ENCODE measurements around the gene ME3. TPM values are rescaled to one million over a fixed set of nuclear protein-coding genes. Genes with fewer than 3 reads are reported as not detected.

The ME3 gene
- total RNA-seq, 1 experiment from 2014 or later = 1.8 TPM

- no peak overlapping the region for H3K4me3 Mint-ChIP-seq
- ChIA-PET CTCF (interaction anchor here (1.5 to 2.6 kb wide), 3 partner anchors 17 to 132 kb away, joined by 5 to 13 read pairs (median 12); no protein-coding TSS in a partner anchor), POLR2A (no interaction called here)
- DNase-seq (ENCODE audit: low spot score) = no peak
- no peak for TF ChIP-seq ZNF263 (CRISPR knock-in tag; IDR thresholded peaks at IDR 0.05; ENCODE audit: low read depth)
- no peak for TF ChIP-seq NFYB (CRISPR knock-in tag; conservative IDR thresholded peaks at IDR 0.05; ENCODE audit: low read depth)
- TF ChIP-seq E2F1 (CRISPR knock-in tag; IDR thresholded peaks at IDR 0.05) = no peak
- TF ChIP-seq RORB (CRISPR knock-in tag; IDR thresholded peaks at IDR 0.05) = no peak
- 0 out of 2 replicates have a peak, but pooled peaks have one; percentile 28 for TF ChIP-seq ETV6 (CRISPR knock-in tag; IDR thresholded peaks at IDR 0.05)
- TF ChIP-seq, protein P1, sequence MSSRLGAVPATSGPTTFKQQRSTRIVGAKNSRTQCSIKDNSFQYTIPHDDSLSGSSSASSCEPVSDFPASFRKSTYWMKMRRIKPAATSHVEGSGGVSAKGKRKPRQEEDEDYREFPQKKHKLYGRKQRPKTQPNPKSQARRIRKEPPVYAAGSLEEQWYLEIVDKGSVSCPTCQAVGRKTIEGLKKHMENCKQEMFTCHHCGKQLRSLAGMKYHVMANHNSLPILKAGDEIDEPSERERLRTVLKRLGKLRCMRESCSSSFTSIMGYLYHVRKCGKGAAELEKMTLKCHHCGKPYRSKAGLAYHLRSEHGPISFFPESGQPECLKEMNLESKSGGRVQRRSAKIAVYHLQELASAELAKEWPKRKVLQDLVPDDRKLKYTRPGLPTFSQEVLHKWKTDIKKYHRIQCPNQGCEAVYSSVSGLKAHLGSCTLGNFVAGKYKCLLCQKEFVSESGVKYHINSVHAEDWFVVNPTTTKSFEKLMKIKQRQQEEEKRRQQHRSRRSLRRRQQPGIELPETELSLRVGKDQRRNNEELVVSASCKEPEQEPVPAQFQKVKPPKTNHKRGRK (CRISPR knock-in tag; IDR thresholded peaks at IDR 0.05; ENCODE audit: borderline replicate concordance) = no peak
- TF ChIP-seq CREM (CRISPR knock-in tag; IDR thresholded peaks at IDR 0.05) = no peak
- TF ChIP-seq MYBL2 (CRISPR knock-in tag; IDR thresholded peaks at IDR 0.05) = 0 out of 2 replicates have a peak, but pooled peaks have one; percentile 26
- TF ChIP-seq USF1 (CRISPR knock-in tag; IDR thresholded peaks at IDR 0.05) = no peak
- no peak for TF ChIP-seq ZNF416 (CRISPR knock-in tag; IDR thresholded peaks at IDR 0.05)
- TF ChIP-seq EMX1 (CRISPR knock-in tag; IDR thresholded peaks at IDR 0.05) = no peak
- TF ChIP-seq, protein P2, sequence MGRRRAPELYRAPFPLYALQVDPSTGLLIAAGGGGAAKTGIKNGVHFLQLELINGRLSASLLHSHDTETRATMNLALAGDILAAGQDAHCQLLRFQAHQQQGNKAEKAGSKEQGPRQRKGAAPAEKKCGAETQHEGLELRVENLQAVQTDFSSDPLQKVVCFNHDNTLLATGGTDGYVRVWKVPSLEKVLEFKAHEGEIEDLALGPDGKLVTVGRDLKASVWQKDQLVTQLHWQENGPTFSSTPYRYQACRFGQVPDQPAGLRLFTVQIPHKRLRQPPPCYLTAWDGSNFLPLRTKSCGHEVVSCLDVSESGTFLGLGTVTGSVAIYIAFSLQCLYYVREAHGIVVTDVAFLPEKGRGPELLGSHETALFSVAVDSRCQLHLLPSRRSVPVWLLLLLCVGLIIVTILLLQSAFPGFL (CRISPR knock-in tag; IDR thresholded peaks at IDR 0.05; ENCODE audit: borderline replicate concordance) = no peak
- no peaks in the 10 kb centered on the region for H3K9me3 Mint-ChIP-seq
- H3K4me1 Mint-ChIP-seq = peaks cover 40% of the 10 kb centered on the region
- H3K27ac Mint-ChIP-seq = peak overlapping the region; percentile 41
- peak; percentile 88 for ATAC-seq
- no peaks in the 10 kb centered on the region for H3K27me3 Mint-ChIP-seq (ENCODE audit: low read depth)
- no peaks in the 10 kb centered on the region for H3K36me3 Mint-ChIP-seq
Measured at GRCh38 chr11:86588566-86589090, 83.8 kb downstream of the ME3 start.

- Mint-ChIP-seq H3K27me3 (ENCODE audit: low read depth) (no peaks in the 10 kb centered on the region), H3K27ac (no peak overlapping the region), H3K4me1 (peaks cover 31% of the 10 kb centered on the region), H3K9me3 (no peaks in the 10 kb centered on the region), H3K36me3 (no peaks in the 10 kb centered on the region), H3K4me3 (no peak overlapping the region)
- CTCF ChIA-PET = interaction anchor here (1.5 to 2.6 kb wide), 4 partner anchors 16 to 131 kb away, joined by 5 to 13 read pairs (median 8); no protein-coding TSS in a partner anchor
- ATAC-seq = no peak
- DNase-seq (ENCODE audit: low spot score) = no peak
- POLR2A ChIA-PET = no interaction called here
- TF ChIP-seq ZNF281 (CRISPR knock-in tag; IDR thresholded peaks at IDR 0.05) (no peak), RORB (CRISPR knock-in tag; IDR thresholded peaks at IDR 0.05) (no peak), NR2C2 (CRISPR knock-in tag; IDR thresholded peaks at IDR 0.05) (no peak), MYBL2 (CRISPR knock-in tag; IDR thresholded peaks at IDR 0.05) (no peak), NFYB (CRISPR knock-in tag; conservative IDR thresholded peaks at IDR 0.05; ENCODE audit: low read depth) (no peak), USF2 (CRISPR knock-in tag; IDR thresholded peaks at IDR 0.05) (no peak), SMAD3 (CRISPR knock-in tag; IDR thresholded peaks at IDR 0.05; ENCODE audit: borderline replicate concordance) (no peak), ATF1 (CRISPR knock-in tag; IDR thresholded peaks at IDR 0.05) (no peak), ARID4B (CRISPR knock-in tag; IDR thresholded peaks at IDR 0.05; ENCODE audit: borderline replicate concordance) (no peak)
- TF ChIP-seq, protein P3, sequence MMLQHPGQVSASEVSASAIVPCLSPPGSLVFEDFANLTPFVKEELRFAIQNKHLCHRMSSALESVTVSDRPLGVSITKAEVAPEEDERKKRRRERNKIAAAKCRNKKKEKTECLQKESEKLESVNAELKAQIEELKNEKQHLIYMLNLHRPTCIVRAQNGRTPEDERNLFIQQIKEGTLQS (CRISPR knock-in tag; conservative IDR thresholded peaks at IDR 0.05) = no peak
Measured at GRCh38 chr11:86587264-86588193, 84.9 kb downstream of the ME3 start.
